IPS-20b (cell line): ENCODE results near the gene CAPN13.

ENCODE experiments used
- H3K27ac ChIP-seq: one replicate; pipeline ENCODE4 v1.5.1; 2013; ENCODE audit warnings: low read length
- H3K27me3 ChIP-seq: 2 replicates; pipeline ENCODE4 v1.6.1; 2013; ENCODE audit warnings: mild to moderate bottlenecking, low read length, inconsistent platforms; ENCODE audit not compliant: insufficient read depth
- H3K36me3 ChIP-seq: 2 replicates; pipeline ENCODE4 v1.6.1; 2013; ENCODE audit warnings: low read depth, mild to moderate bottlenecking, inconsistent platforms, low read length, moderate library complexity; ENCODE audit not compliant: insufficient read depth
- H3K4me1 ChIP-seq: 2 replicates; pipeline ENCODE4 v1.6.1; 2013; ENCODE audit warnings: mild to moderate bottlenecking, control low read depth, inconsistent platforms, low read length, moderate library complexity; ENCODE audit not compliant: insufficient read depth
- H3K4me3 ChIP-seq: 2 replicates; pipeline ENCODE4 v1.5.1; 2013; ENCODE audit warnings: mild to moderate bottlenecking, low read length, inconsistent platforms
- H3K9ac ChIP-seq: 2 replicates; pipeline ENCODE4 v1.6.1; 2013; ENCODE audit warnings: low read depth, mild to moderate bottlenecking, inconsistent platforms, low read length, moderate library complexity
- H3K9me3 ChIP-seq: 2 replicates; pipeline ENCODE4 v1.6.1; 2013; ENCODE audit warnings: mild to moderate bottlenecking, low read depth, low read length, inconsistent platforms; ENCODE audit not compliant: insufficient read depth

The CAPN13 gene

DNA sequence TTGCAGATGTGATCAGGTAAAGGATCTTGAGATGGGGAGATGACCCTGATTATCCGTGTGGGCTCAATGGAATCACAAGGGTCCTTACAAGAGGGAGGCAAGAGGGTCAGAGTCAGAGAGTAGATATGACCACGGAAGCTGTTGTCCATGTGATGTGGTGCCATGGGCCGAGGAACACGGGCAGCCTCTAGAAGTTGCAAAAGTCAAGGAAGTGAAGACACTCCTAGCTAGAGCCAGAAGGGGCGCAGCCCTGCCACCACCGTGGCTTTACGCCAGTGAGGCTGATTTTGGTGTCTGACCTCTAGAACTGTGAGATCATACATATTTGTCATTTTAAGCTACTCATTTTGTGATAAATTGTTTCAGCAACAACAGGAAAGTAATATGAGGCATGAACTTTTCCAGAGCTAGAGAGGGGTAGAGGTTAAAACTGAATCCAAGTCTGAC lies 114.4 kb downstream of the CAPN13 start:
- Histone ChIP-seq H3K9me3 (no peaks in the 10 kb centered on the region; the same call in 1 of the 2 replicates), H3K36me3 (no peaks in the 10 kb centered on the region), H3K27ac (no peak overlapping the region), H3K4me3 (no peak overlapping the region), H3K4me1 (no peaks in the 10 kb centered on the region), H3K9ac (no peak overlapping the region), H3K27me3 (no peaks in the 10 kb centered on the region)

DNA sequence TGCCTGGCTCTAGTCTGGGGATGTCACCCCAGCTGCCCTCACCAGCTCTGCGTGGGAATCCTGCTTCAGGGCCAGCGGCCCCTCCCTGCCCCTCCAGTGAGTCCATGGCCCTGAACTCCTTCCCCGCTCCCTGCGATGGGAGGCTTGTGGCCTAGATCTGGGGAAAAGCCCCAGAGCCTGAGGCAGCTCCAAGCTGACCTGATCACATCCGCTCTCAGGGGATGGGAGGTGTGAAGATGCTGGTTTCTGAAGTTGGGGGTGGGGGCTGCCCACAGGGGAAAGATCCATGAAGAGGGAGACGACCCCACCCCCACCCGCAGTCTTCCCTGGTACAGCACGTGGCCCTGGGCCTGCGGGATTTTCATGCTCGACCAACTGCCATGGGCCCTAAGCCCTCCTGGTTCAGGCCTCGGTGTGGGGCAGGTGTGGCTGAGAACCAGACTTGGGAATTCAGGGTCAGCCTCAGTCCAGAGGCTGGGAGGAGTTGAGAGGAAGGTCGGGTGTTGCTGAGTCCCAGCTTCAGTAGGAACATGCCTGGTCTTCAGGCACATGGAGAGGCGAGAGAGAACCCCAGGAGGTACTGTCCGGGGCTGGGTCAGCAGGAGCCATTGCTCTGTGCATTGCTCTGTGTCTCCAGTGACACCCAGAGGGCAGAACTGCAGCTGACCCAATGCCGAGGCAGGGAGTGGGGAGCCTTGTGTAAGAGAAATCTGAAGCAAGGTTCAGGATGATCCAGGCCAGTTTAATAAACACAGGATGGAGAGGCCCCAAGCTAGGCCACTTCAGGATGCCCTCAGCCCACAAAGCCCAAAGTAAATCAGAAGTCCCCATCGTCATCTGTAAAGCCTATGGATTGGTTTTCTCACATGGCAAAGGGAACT lies 115.1 kb downstream of the CAPN13 start:
- Histone ChIP-seq H3K9ac (no peak overlapping the region), H3K4me3 (no peak overlapping the region), H3K27me3 (no peaks in the 10 kb centered on the region), H3K27ac (no peak overlapping the region), H3K36me3 (no peaks in the 10 kb centered on the region), H3K9me3 (no peaks in the 10 kb centered on the region), H3K4me1 (no peaks in the 10 kb centered on the region)

DNA sequence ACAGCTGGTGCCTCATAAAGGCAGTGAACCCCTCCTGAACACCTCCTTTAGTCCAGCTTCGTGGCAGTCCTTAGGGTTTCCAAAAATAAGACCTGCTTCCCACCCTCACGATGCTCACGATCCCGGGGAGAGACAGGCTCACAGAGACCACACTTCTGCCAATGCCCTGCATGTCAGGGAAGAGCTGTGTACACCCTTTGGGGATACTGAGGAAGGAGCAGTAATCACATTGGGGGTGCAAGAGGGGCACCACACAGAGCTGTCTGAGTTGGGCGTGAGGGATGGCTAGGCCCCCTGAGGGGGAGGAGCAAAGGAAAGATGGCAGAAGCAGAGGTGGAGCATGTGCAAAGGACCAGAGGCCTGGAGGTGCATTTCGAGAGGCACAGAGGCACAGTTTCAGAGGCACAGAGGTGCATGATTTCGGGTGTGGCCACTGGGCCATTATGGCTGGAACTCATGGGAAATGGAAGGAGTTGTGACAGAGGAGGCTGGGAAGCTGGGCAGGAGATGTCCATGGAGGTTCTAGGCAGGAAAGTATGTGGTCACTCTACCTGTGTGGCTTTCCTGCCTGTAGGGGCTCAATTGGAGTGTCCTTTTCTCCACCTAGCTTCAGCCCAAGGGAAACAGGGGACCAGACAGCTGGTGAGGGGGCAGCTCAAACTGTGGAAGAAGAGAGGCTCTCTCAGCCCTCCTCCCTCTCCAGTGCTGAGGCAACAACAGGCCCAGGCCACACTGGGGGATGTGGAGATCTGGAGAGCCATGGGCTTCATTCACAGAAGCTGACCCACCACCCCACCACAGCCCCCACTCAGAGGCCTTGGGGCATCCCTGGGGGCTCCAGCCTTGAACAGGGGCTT lies 115.9 kb downstream of the CAPN13 start:
- Histone ChIP-seq H3K27me3 (no peaks in the 10 kb centered on the region), H3K27ac (no peak overlapping the region), H3K9me3 (no peaks in the 10 kb centered on the region), H3K36me3 (no peaks in the 10 kb centered on the region), H3K9ac (no peak overlapping the region), H3K4me1 (no peaks in the 10 kb centered on the region), H3K4me3 (no peak overlapping the region)

DNA sequence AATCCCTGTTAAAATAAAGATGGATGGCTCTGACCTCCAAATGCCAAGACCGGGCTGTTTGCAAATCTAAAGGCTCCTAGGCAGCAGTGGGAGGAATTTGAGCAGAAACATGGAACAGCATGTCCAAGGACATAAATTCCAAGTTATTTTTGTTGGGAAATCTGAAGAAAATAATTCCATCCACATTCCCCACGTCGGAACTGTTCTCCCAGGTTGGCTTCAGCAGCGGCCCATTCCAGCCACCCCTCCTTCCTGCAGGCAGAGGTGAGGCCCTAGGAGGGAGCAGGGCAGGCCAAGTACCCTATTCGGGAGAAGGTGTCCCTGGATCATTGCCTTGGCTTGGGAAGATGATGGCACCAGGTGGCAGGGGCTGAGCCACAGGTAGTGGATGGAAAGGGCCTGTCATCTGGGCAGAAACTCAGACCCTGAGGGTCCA lies 117.1 kb downstream of the CAPN13 start:
- Histone ChIP-seq H3K36me3 (no peaks in the 10 kb centered on the region), H3K4me3 (no peak overlapping the region), H3K27me3 (no peaks in the 10 kb centered on the region), H3K4me1 (no peaks in the 10 kb centered on the region), H3K27ac (no peak overlapping the region), H3K9me3 (no peaks in the 10 kb centered on the region), H3K9ac (no peak overlapping the region)

DNA sequence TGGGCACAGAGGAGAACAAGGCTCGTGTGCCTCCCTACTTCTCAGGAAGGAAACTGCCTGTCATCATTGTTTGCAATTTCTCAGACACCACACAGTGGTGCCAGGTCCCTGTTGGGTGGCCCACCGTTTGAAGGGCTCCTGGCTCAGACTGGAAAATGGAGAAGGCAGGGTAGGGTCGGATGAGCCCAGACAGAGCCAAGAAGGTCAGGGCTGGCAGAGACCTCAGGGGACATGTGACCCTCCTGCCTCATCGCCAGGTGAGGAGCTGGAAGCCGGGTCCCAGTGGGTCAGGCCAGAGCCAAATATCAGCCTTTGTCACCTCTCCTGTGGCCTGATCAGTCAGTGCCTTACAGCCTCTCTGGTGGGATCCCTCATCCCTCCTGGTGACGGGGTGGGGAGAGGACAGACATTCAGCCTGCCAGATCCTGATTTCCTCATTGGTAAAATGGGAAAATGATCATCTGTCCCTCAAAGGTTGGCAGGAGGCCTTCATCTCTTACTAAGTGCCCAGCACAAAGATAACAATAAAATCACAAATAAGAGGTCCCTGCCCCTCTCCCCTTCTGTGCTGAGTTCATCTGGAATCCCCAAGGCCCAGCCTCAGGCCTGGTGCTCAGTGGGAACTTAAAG lies 117.6 kb downstream of the CAPN13 start:
- Histone ChIP-seq H3K9me3 (no peaks in the 10 kb centered on the region), H3K4me1 (no peaks in the 10 kb centered on the region), H3K9ac (no peak overlapping the region), H3K36me3 (no peaks in the 10 kb centered on the region), H3K4me3 (no peak overlapping the region), H3K27ac (no peak overlapping the region), H3K27me3 (no peaks in the 10 kb centered on the region)

DNA sequence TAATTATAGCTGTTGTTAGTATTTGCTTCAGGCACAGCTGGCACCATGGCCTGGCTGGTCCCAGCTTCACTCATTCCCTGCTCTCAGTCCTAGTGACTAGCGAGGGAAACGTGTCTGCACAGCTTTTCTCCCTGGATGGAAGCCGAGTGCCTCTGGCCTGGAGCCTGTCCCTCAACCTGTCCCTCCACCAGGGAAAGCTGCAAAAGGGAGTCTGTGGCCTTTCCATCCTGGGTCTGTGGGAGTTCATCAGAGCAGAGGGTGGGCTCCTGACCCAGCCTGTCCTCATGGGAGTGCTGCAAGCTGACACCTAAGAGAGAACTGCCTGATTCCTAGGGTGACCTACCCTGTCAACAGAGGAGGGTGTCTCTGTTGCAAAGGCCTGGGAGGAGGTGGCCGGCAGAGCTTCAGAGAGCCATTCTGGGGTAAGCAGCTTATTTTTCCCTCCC lies 118.3 kb downstream of the CAPN13 start:
- no peaks in the 10 kb centered on the region for H3K27me3 ChIP-seq
- H3K36me3 ChIP-seq = no peaks in the 10 kb centered on the region
- no peaks in the 10 kb centered on the region for H3K4me1 ChIP-seq
- no peak overlapping the region for H3K4me3 ChIP-seq
- H3K9me3 ChIP-seq = no peaks in the 10 kb centered on the region
- H3K27ac ChIP-seq = no peak overlapping the region
- no peak overlapping the region for H3K9ac ChIP-seq

DNA sequence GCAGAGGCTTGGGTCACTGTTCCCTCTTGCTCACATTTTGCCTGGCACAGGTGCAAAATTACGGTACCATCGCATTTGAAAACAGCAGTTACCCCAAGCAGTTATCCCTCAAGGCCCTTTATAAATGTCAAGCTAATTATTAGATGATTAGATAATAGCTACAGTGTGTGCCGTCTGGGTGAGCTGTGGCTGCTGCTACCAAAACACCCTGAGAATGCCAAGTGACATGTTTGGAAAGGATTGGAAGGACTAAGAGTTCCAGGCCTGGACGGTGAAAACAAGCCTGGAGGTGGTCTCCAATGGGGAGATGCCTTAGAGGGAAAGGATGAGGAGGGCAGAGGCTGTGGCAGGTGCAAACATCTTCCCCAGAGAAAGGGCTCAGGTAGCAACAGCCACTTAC lies 120.6 kb downstream of the CAPN13 start:
- H3K9me3 ChIP-seq = no peaks in the 10 kb centered on the region

DNA sequence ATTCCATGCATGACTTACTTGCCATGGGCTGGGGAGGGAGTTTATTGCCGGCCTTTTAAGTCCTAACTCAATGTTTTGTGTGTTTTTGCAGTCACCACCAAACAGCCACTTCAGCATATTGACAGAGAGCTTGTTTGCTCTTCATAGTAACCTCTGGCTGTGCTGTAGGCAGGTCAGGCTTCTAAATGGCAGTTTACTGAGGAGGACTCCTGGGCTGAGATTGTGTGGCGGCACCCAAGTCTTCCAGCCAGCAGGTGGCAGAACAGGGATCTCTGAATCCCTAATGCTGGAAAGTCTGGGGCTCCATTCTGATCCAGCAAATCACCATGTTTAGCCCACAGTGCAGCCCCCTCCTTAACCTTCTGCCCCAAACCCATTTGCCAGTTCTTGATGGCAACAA lies 121.2 kb downstream of the CAPN13 start:
- Histone ChIP-seq H3K9me3 (no peaks in the 10 kb centered on the region), H3K4me3 (no peak overlapping the region), H3K27me3 (no peaks in the 10 kb centered on the region), H3K27ac (no peak overlapping the region), H3K36me3 (no peaks in the 10 kb centered on the region), H3K4me1 (no peaks in the 10 kb centered on the region), H3K9ac (no peak overlapping the region)

More for the DNA sequence above, 120.6 kb downstream of the CAPN13 start:
- Histone ChIP-seq H3K27me3 (no peaks in the 10 kb centered on the region), H3K4me1 (no peaks in the 10 kb centered on the region), H3K27ac (no peak overlapping the region), H3K36me3 (no peaks in the 10 kb centered on the region), H3K4me3 (no peak overlapping the region), H3K9ac (no peak overlapping the region)

DNA sequence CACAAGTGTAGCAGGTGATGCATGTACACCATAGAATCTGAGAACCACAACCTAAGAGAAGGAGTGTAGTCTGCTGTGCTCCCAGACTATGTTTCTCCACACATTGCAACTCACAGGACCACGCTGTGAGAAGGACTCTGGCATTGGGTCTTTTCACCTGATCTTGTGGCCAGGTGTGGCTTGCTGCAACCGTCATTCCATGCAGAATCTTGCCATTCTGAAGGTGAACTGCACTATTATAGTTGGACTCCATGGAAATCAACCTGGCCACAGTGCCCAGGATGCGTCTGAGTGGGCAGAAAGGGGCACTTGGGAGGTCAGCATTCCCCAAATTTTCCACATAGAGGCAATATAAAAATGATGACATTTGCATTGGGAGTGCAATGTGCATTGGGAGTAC lies 122.2 kb downstream of the CAPN13 start:
- no peak overlapping the region for H3K27ac ChIP-seq
- no peak overlapping the region for H3K9ac ChIP-seq
- H3K36me3 ChIP-seq = no peaks in the 10 kb centered on the region

DNA sequence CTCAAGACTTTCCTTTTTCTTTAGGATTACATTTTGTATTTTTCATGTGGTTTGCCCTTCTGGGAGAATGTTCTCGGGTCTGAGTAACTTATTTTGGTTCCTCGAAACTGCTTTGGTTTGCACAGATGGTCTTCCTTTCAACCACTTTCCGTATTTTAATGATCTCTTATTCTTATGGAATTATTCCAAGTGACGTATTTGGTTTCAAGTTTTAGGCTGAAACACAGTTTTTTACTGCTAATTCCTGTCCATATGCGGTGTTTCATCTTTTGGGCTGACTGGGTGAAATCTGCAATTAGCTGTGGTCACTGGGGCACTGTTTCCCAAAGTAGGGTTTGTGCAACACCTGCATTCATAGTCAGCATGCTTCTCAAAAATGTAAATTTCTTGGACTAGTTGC lies 122.7 kb downstream of the CAPN13 start:
- H3K27me3 ChIP-seq = no peaks in the 10 kb centered on the region
- no peaks in the 10 kb centered on the region for H3K4me1 ChIP-seq
- H3K27ac ChIP-seq = no peak overlapping the region
- H3K4me3 ChIP-seq = no peak overlapping the region
- H3K36me3 ChIP-seq = no peaks in the 10 kb centered on the region
- no peaks in the 10 kb centered on the region for H3K9me3 ChIP-seq
- H3K9ac ChIP-seq = no peak overlapping the region

More for the DNA sequence above, 122.2 kb downstream of the CAPN13 start:
- Histone ChIP-seq H3K4me1 (no peaks in the 10 kb centered on the region), H3K27me3 (no peaks in the 10 kb centered on the region), H3K4me3 (no peak overlapping the region), H3K9me3 (no peaks in the 10 kb centered on the region)

DNA sequence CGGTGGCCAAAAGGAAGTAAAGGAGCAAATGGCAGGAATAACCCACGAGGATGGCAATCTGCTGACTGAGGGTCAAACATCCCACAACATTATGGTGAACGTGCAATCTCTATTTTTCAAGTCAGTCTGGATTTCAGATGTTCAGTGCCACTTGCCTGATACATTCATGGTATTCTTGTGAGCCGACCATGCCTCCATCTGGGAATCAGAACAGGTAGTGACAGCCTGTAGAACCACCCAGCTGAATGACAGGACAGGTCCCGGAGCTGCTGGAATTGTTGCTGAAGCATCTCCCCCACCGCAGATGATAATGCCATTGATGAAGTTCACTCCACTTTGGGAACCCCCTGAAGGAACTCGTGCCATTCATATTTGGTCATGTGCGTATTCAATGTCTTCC lies 123.2 kb downstream of the CAPN13 start:
- Histone ChIP-seq H3K27ac (no peak overlapping the region), H3K4me1 (no peaks in the 10 kb centered on the region), H3K36me3 (no peaks in the 10 kb centered on the region), H3K9ac (no peak overlapping the region), H3K4me3 (no peak overlapping the region), H3K27me3 (no peaks in the 10 kb centered on the region), H3K9me3 (no peaks in the 10 kb centered on the region)
